Right hindlimb (tissue), 1 donor: ENCODE data around the gene PPP1R9B.

Experiments
- DNase-seq: peaks from one replicate; pipeline ENCODE4 v3.0.0-alpha.2; 2018

PPP1R9B gene

GRCh38 chr17:50173335-50173941 is 23.0 kb upstream of the PPP1R9B start:
- DNase-seq, result peak; percentile 92

GRCh38 chr17:50172936-50173334 is 22.5 kb upstream of the PPP1R9B start:
- no peak for DNase-seq

- DNase-seq, result no peak
These were observed 21.7 kb upstream of the PPP1R9B start for GRCh38 chr17:50172130-50172529.

- DNase-seq, result peak; percentile 38
These were observed 21.0 kb upstream of the PPP1R9B start for GRCh38 chr17:50171371-50172071.

GRCh38 chr17:50170662-50171370 is 20.3 kb upstream of the PPP1R9B start:
- DNase-seq, result no peak

GRCh38 chr17:50169881-50170459 is 19.5 kb upstream of the PPP1R9B start:
- peak; percentile 31 for DNase-seq

GRCh38 chr17:50169121-50169764 is 18.8 kb upstream of the PPP1R9B start:
- peak; percentile 86 for DNase-seq

GRCh38 chr17:50168319-50168718 is 17.8 kb upstream of the PPP1R9B start:
- no peak for DNase-seq

- DNase-seq, result no peak
These were observed 16.9 kb upstream of the PPP1R9B start for GRCh38 chr17:50167371-50167770.

- no peak for DNase-seq
These were observed 16.2 kb upstream of the PPP1R9B start for GRCh38 chr17:50166518-50167181.

GRCh38 chr17:50165867-50166517 is 15.5 kb upstream of the PPP1R9B start, which contains the start of gene SGCA:
SGCA (plus strand) TSS chr17:50166005; CDS start chr17:50166041, 36 bp downstream.
- peak; percentile 80 for DNase-seq

GRCh38 chr17:50165466-50165865 is 15.0 kb upstream of the PPP1R9B start:
- no peak for DNase-seq

- no peak for DNase-seq
These were observed 14.6 kb upstream of the PPP1R9B start for GRCh38 chr17:50165066-50165465.

- DNase-seq, result no peak
These were observed 14.2 kb upstream of the PPP1R9B start for GRCh38 chr17:50164697-50164988.

- DNase-seq, result no peak
These were observed 13.6 kb upstream of the PPP1R9B start for GRCh38 chr17:50163843-50164696.

- DNase-seq, result no peak
These were observed 12.2 kb upstream of the PPP1R9B start for GRCh38 chr17:50162466-50163254.

- no peak for DNase-seq
These were observed 11.4 kb upstream of the PPP1R9B start for GRCh38 chr17:50161911-50162288.

- peak; percentile 97 for DNase-seq
These were observed 10.8 kb upstream of the PPP1R9B start for GRCh38 chr17:50161023-50161910.

GRCh38 chr17:50157891-50158290 is 7.4 kb upstream of the PPP1R9B start:
- no peak for DNase-seq
